Keratinocyte (primary cell): ENCODE measurements around the gene PNLDC1. TPM values are rescaled to one million over a fixed set of nuclear protein-coding genes. Genes with fewer than 3 reads are reported as not detected.

ENCODE experiments used
- DNase-seq: peaks from one replicate; pipeline ENCODE4 v3.0.0-alpha.2; 2011; ENCODE audit warnings: low read depth, missing footprints, low spot score
- FAIRE-seq: peaks from 2 replicates; lab custom pipeline; 2011; peaks lifted over from hg19 to GRCh38; lab: Jason Lieb, UNC
- H2AFZ ChIP-seq: 2 replicates; pipeline ENCODE4 v1.6.0; 2012; ENCODE audit warnings: low read length, control low read depth, inconsistent platforms; ENCODE audit not compliant: control insufficient read depth
- H3K27ac ChIP-seq: 2 replicates; pipeline ENCODE4 v1.5.1; 2011; ENCODE audit warnings: low read length; ENCODE audit not compliant: control insufficient read depth, insufficient read depth
- H3K27me3 ChIP-seq: 3 replicates; pipeline ENCODE4 v1.6.0; 2011; ENCODE audit warnings: low read length; ENCODE audit not compliant: control insufficient read depth, insufficient read depth; ENCODE audit errors: extremely low read depth
- H3K36me3 ChIP-seq, 2 experiments: 2 replicates in 1 of 2; 3 replicates in 1 of 2; pipeline ENCODE4 v1.5.1; 2011; ENCODE audit warnings: low read length in 2 of 2, mild to moderate bottlenecking in 1 of 2; ENCODE audit not compliant: control insufficient read depth in 2 of 2, insufficient read depth in 2 of 2; ENCODE audit errors: extremely low read depth in 1 of 2
- H3K4me1 ChIP-seq: 3 replicates; pipeline ENCODE4 v1.5.1; 2011; ENCODE audit warnings: low read length; ENCODE audit not compliant: control insufficient read depth, insufficient read depth; ENCODE audit errors: extremely low read depth
- H3K4me2 ChIP-seq: 3 replicates; pipeline ENCODE4 v1.6.0; 2011; ENCODE audit warnings: low read depth, low read length; ENCODE audit not compliant: control insufficient read depth, insufficient read depth; ENCODE audit errors: extremely low read depth
- H3K4me3 ChIP-seq, 3 experiments: fragments of 200-600 bp in 1 of 3; sonication (generic) in 1 of 3; 2 replicates in 2 of 3; 3 replicates in 1 of 3; pipeline ENCODE4 v1.5.1; 2011 to 2016; ENCODE audit warnings: low read length in 3 of 3, mild to moderate bottlenecking in 3 of 3, control low read depth in 2 of 3, inconsistent platforms in 1 of 3, low read depth in 1 of 3, mixed read lengths in 1 of 3, mixed run types in 1 of 3, moderate library complexity in 1 of 3; ENCODE audit not compliant: control insufficient read depth in 2 of 3, insufficient read depth in 2 of 3; ENCODE audit errors: extremely low read depth in 1 of 3
- H3K79me2 ChIP-seq: 2 replicates; pipeline ENCODE4 v1.6.0; 2012; ENCODE audit warnings: low read length; ENCODE audit not compliant: control insufficient read depth, insufficient read depth
- H3K9ac ChIP-seq: 3 replicates; pipeline ENCODE4 v1.6.0; 2011; ENCODE audit warnings: low read length; ENCODE audit not compliant: control insufficient read depth, insufficient read depth; ENCODE audit errors: extremely low read depth
- H3K9me1 ChIP-seq: 3 replicates; pipeline ENCODE4 v1.6.0; 2011; ENCODE audit warnings: low read length; ENCODE audit not compliant: control insufficient read depth, insufficient read depth; ENCODE audit errors: extremely low read depth
- H3K9me3 ChIP-seq: 2 replicates; pipeline ENCODE4 v1.5.1; 2012; ENCODE audit warnings: low read depth, low read length; ENCODE audit not compliant: control insufficient read depth
- H4K20me1 ChIP-seq: 3 replicates; pipeline ENCODE4 v1.6.0; 2011; ENCODE audit warnings: low read length; ENCODE audit not compliant: control insufficient read depth, insufficient read depth; ENCODE audit errors: extremely low read depth
- EZH2 ChIP-seq: IDR thresholded peaks from one replicate; pipeline ENCODE4 v1.6.1; 2012; ENCODE audit warnings: inconsistent platforms, mild to moderate bottlenecking, low read length, moderate library complexity
- dilution Hi-C: fragments of 300-500 bp; cut with MboI; formaldehyde crosslinking; loops from one replicate; pipeline ENCODE4 v1.7.0; 2020; ENCODE audit warnings: low sequenced_read_pairs; ENCODE audit not compliant: extremely low pct_ligation_motif_present
- polyA plus RNA-seq, 5 experiments: library from polyadenylated mRNA; depleted of rRNA in 3 of 5; stranded (reverse) in 3 of 5; stranded (forward) in 1 of 5; unstranded in 1 of 5; fragments of >200 nt; gene quantifications; 1 replicate in 1 of 5; 2 replicates in 3 of 5; 3 replicates in 1 of 5; pipeline versions ENCODE4 v1.2.1 to v1.2.3, GENCODE V29; 2011 to 2012; ENCODE audit warnings: missing spikeins in 2 of 5, low read depth in 1 of 5, low replicate concordance in 1 of 5
- TF ChIP-seq, protein P1 (sequence below), 3 experiments: IDR thresholded peaks in 1 of 3; conservative IDR thresholded peaks in 1 of 3; optimal IDR thresholded peaks in 1 of 3; 2 replicates in 2 of 3; 3 replicates in 1 of 3; pipeline versions ENCODE3 to v1.5.1; 2011; ENCODE audit warnings: low read length in 3 of 3, mild to moderate bottlenecking in 3 of 3, moderate library complexity in 2 of 3, control low read depth in 1 of 3, inconsistent platforms in 1 of 3; ENCODE audit not compliant: insufficient read depth in 2 of 3; ENCODE audit errors: extremely low read depth in 1 of 3

Gene PNLDC1
- polyA plus RNA-seq, 1 donor (not counting 4 experiments of a cell fraction or from before 2014, with no cell fraction given), result 0.14 TPM

DNA sequence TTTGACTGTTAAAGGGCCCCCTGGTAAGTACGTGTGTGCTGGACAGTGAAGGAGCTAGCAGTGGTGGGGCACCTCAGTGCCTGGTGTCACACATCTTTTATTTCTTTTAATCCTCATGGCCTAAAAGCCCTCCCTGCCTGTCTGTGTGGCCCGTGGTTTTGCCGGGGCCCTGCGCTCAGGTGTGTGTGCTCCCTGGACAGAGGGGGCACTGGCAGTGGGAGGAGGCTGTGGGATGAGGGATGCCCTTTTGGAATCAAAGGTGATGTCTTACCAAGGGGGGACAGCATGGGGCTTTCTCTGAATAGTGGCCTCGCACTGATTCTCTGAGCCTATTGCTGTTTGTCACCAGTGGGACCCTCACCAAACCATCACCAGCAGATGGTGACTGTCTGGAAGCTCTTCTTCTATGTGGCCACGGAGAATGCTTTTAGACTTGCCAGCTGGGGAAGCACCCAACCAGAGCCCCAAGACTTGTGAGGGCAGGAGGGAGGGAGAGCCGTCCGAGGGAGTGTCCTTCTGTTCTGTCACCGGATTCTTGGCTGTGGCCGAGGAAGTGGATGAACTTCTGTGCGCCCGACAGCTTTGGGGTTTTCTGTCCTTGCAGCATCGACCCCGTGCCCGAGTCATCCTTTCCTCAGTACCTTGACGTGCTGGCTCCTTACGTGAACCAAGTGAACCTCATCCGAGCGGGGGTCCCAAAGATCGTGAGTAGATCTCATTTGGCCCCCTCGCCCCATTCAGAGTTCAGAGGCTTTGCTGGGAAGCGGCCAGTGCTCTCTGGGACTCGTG lies 18.1 kb downstream of the PNLDC1 start:
- Histone ChIP-seq H3K27me3 (no peaks in the 10 kb centered on the region), H3K9ac (no peak overlapping the region), H2AFZ (no peak overlapping the region), H3K27ac (no peak overlapping the region), H3K9me1 (no peaks in the 10 kb centered on the region), H3K9me3 (no peaks in the 10 kb centered on the region), H3K79me2 (no peaks in the 10 kb centered on the region), H3K4me3 (no peak overlapping the region), H3K36me3 (no peaks in the 10 kb centered on the region), H4K20me1 (no peaks in the 10 kb centered on the region), H3K4me1 (no peaks in the 10 kb centered on the region), H3K4me2 (no peak overlapping the region)
- TF ChIP-seq, protein P1, sequence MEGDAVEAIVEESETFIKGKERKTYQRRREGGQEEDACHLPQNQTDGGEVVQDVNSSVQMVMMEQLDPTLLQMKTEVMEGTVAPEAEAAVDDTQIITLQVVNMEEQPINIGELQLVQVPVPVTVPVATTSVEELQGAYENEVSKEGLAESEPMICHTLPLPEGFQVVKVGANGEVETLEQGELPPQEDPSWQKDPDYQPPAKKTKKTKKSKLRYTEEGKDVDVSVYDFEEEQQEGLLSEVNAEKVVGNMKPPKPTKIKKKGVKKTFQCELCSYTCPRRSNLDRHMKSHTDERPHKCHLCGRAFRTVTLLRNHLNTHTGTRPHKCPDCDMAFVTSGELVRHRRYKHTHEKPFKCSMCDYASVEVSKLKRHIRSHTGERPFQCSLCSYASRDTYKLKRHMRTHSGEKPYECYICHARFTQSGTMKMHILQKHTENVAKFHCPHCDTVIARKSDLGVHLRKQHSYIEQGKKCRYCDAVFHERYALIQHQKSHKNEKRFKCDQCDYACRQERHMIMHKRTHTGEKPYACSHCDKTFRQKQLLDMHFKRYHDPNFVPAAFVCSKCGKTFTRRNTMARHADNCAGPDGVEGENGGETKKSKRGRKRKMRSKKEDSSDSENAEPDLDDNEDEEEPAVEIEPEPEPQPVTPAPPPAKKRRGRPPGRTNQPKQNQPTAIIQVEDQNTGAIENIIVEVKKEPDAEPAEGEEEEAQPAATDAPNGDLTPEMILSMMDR (optimal IDR thresholded peaks at IDR 0.05 in 1 of 3, IDR thresholded peaks at IDR 0.05 in 1 of 3, conservative IDR thresholded peaks at IDR 0.05 in 1 of 3; ENCODE audit: extremely low read depth in 1 of 3, insufficient read depth in 2 of 3, low read length in 3 of 3), result no peak
- no peak for TF ChIP-seq EZH2
- dilution Hi-C loops, result no loop called here
- DNase-seq (no peak), FAIRE-seq (no peak)

DNA sequence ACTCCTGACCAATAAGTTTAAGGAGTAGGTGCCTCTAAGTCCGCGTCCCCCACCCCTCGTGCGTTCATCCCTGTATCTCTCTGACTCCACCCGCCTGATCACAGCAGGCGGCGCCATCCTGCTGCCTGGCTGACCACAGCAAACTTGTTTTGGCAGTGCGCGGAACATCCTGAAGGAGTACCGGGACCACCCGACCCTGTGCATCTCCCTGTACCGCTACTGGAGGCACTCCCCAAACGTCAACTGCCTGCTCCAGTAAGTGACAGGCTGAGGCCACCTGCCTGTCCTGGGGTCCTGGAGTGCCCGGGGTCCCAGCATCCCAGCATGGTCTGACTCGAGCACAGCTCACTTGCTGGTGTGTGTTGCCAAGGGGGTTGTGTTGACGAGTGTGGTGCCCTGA lies 19.0 kb downstream of the PNLDC1 start:
- DNase-seq (no peak), FAIRE-seq (no peak)
- TF ChIP-seq, protein P1 (optimal IDR thresholded peaks at IDR 0.05 in 1 of 3, IDR thresholded peaks at IDR 0.05 in 1 of 3, conservative IDR thresholded peaks at IDR 0.05 in 1 of 3; ENCODE audit: extremely low read depth in 1 of 3, insufficient read depth in 2 of 3, low read length in 3 of 3), result no peak
- no peak for TF ChIP-seq EZH2
- H3K4me1 ChIP-seq, result no peaks in the 10 kb centered on the region
- H2AFZ ChIP-seq, result no peak overlapping the region
- H3K79me2 ChIP-seq, result no peaks in the 10 kb centered on the region
- no peak overlapping the region for H3K27ac ChIP-seq
- H3K9me1 ChIP-seq, result no peaks in the 10 kb centered on the region
- no peak overlapping the region for H3K9ac ChIP-seq
- H3K36me3 ChIP-seq, result no peaks in the 10 kb centered on the region
- no peaks in the 10 kb centered on the region for H3K27me3 ChIP-seq
- H3K4me3 ChIP-seq, result no peak overlapping the region
- dilution Hi-C loops, result no loop called here
- no peaks in the 10 kb centered on the region for H3K9me3 ChIP-seq
- no peaks in the 10 kb centered on the region for H4K20me1 ChIP-seq
- H3K4me2 ChIP-seq, result no peak overlapping the region
